Stimulated activated CD8-positive, alpha-beta memory T cell treated with anti-CD3 and anti-CD28 coated beads, Interleukin-15, amount 100 ng/mL, for 24 hours (primary cell): ENCODE results near the gene DDX31.
A peak's percentile ranks its signal among the peaks of the same experiment; 100 is the strongest.
"Not testable (repeated sequence)": the region's sequence is repeated elsewhere in the genome, so short reads cannot be mapped to it uniquely, and the experiment has no call there.

Experiments
- DNase-seq: peaks from one replicate; pipeline ENCODE4 v3.0.0-alpha.2; 2020; ENCODE audit warnings: low read depth

The DDX31 gene

GRCh38 chr9:132669698-132670456, at the start of gene DDX31:
Gene DDX31 (minus strand): TSS chr9:132669983. CDS start chr9:132669934, 49 bp downstream.
- peak; percentile 82 for DNase-seq

GRCh38 chr9:132718381-132718928, 48.7 kb upstream of the DDX31 start:
- DNase-seq: not testable (repeated sequence)

- DNase-seq: no peak
Observed at GRCh38 chr9:132717326-132717945, 47.7 kb upstream of the DDX31 start.

GRCh38 chr9:132716007-132716406, 46.2 kb upstream of the DDX31 start:
- DNase-seq: no peak

GRCh38 chr9:132712753-132713152, 43.0 kb upstream of the DDX31 start:
- no peak for DNase-seq

- no peak for DNase-seq
Observed at GRCh38 chr9:132711846-132712245, 42.1 kb upstream of the DDX31 start.

- DNase-seq: not testable (repeated sequence)
Observed at GRCh38 chr9:132711152-132711551, 41.4 kb upstream of the DDX31 start.

GRCh38 chr9:132710333-132710732, 40.5 kb upstream of the DDX31 start:
- no peak for DNase-seq

GRCh38 chr9:132708769-132709430, 39.1 kb upstream of the DDX31 start:
- DNase-seq: no peak

- DNase-seq: no peak
Observed at GRCh38 chr9:132708239-132708638, 38.5 kb upstream of the DDX31 start.

GRCh38 chr9:132703336-132703735, 33.6 kb upstream of the DDX31 start:
- no peak for DNase-seq

GRCh38 chr9:132702254-132702653, 32.5 kb upstream of the DDX31 start:
- DNase-seq: no peak

GRCh38 chr9:132699956-132700355, 30.2 kb upstream of the DDX31 start:
- DNase-seq: no peak

- DNase-seq: no peak
Observed at GRCh38 chr9:132698989-132699388, 29.2 kb upstream of the DDX31 start.

GRCh38 chr9:132697230-132697629, 27.4 kb upstream of the DDX31 start:
- no peak for DNase-seq

- DNase-seq: no peak
Observed at GRCh38 chr9:132694144-132694543, 24.4 kb upstream of the DDX31 start.

- DNase-seq: no peak
Observed at GRCh38 chr9:132690696-132691095, 20.9 kb upstream of the DDX31 start.

GRCh38 chr9:132683873-132684272, 14.1 kb upstream of the DDX31 start:
- no peak for DNase-seq

GRCh38 chr9:132681561-132681960, 11.8 kb upstream of the DDX31 start:
- DNase-seq: no peak

- no peak for DNase-seq
Observed at GRCh38 chr9:132679946-132680625, 10.3 kb upstream of the DDX31 start.

GRCh38 chr9:132677976-132678375, 8.2 kb upstream of the DDX31 start:
- DNase-seq: no peak

GRCh38 chr9:132674485-132674884, 4.7 kb upstream of the DDX31 start:
- no peak for DNase-seq
